Central memory CD8-positive, alpha-beta T cell (primary cell): ENCODE measurements around the gene RAMP3.

ENCODE experiments used
- ATAC-seq: fragments of 150-1000 bp; cut with Tn5 transposase; replicated peaks from 2 replicates; pipeline ENCODE4 v1.10.0; 2022; ENCODE audit warnings: mild to moderate bottlenecking, moderate FRiP score, moderate number of reproducible peaks; ENCODE audit not compliant: poor library complexity, severe bottlenecking; ENCODE audit errors: extremely low read depth
- DNase-seq, 2 donors: peaks; one replicate each; pipeline ENCODE4 v3.0.0; 2021; ENCODE audit warnings: low spot score in 2 of 2
- H3K27ac Mint-ChIP-seq: one replicate; pipeline ENCODE4 v1.8.0; 2022; ENCODE audit warnings: low read depth, mild to moderate bottlenecking, moderate library complexity, mixed read lengths
- H3K27me3 Mint-ChIP-seq: one replicate; pipeline ENCODE4 v1.8.0; 2022; ENCODE audit warnings: mixed read lengths
- H3K36me3 Mint-ChIP-seq: one replicate; pipeline ENCODE4 v1.8.0; 2022; ENCODE audit warnings: mild to moderate bottlenecking, moderate library complexity, mixed read lengths; ENCODE audit not compliant: insufficient read depth
- H3K4me1 Mint-ChIP-seq: one replicate; pipeline ENCODE4 v1.8.0; 2022; ENCODE audit warnings: mixed read lengths
- H3K4me3 Mint-ChIP-seq: one replicate; pipeline ENCODE4 v1.8.0; 2022; ENCODE audit warnings: mild to moderate bottlenecking, moderate library complexity, mixed read lengths
- H3K9me3 Mint-ChIP-seq: one replicate; pipeline ENCODE4 v1.8.0; 2022; ENCODE audit warnings: mixed read lengths

Gene RAMP3

GRCh38 chr7:45138433-45139267 lies 18.9 kb upstream of the RAMP3 start:
- Mint-ChIP-seq H3K4me3 (no peak overlapping the region), H3K4me1 (peaks cover 9% of the 10 kb centered on the region), H3K9me3 (no peaks in the 10 kb centered on the region), H3K36me3 (no peaks in the 10 kb centered on the region), H3K27ac (no peak overlapping the region), H3K27me3 (peaks cover 3% of the 10 kb centered on the region)
- no peak for ATAC-seq
- no peak for DNase-seq

- H3K4me3 Mint-ChIP-seq: no peak overlapping the region
- peaks cover 5% of the 10 kb centered on the region for H3K4me1 Mint-ChIP-seq
- no peak for ATAC-seq
- no peak for DNase-seq
- H3K27me3 Mint-ChIP-seq: peaks cover 24% of the 10 kb centered on the region
- no peaks in the 10 kb centered on the region for H3K36me3 Mint-ChIP-seq
- no peaks in the 10 kb centered on the region for H3K9me3 Mint-ChIP-seq
- no peak overlapping the region for H3K27ac Mint-ChIP-seq
Observed at GRCh38 chr7:45140827-45141226, 16.8 kb upstream of the RAMP3 start.

- ATAC-seq (no peak), DNase-seq (no peak)
- Mint-ChIP-seq H3K36me3 (no peaks in the 10 kb centered on the region), H3K27me3 (peaks cover 48% of the 10 kb centered on the region), H3K27ac (no peak overlapping the region), H3K4me3 (no peak overlapping the region), H3K4me1 (no peaks in the 10 kb centered on the region), H3K9me3 (no peaks in the 10 kb centered on the region)
Observed at GRCh38 chr7:45143616-45144015, 14.0 kb upstream of the RAMP3 start.

- Mint-ChIP-seq H3K9me3 (no peaks in the 10 kb centered on the region), H3K27ac (no peak overlapping the region), H3K4me1 (no peaks in the 10 kb centered on the region), H3K36me3 (no peaks in the 10 kb centered on the region), H3K4me3 (no peak overlapping the region), H3K27me3 (peaks cover 55% of the 10 kb centered on the region)
- ATAC-seq (no peak), DNase-seq (no peak)
Observed at GRCh38 chr7:45145881-45146280, 11.7 kb upstream of the RAMP3 start.

GRCh38 chr7:45146531-45147379 lies 10.8 kb upstream of the RAMP3 start:
- H3K27ac Mint-ChIP-seq: no peak overlapping the region
- DNase-seq (no peak), ATAC-seq (no peak)
- no peaks in the 10 kb centered on the region for H3K4me1 Mint-ChIP-seq
- no peaks in the 10 kb centered on the region for H3K36me3 Mint-ChIP-seq
- no peak overlapping the region for H3K4me3 Mint-ChIP-seq
- H3K9me3 Mint-ChIP-seq: no peaks in the 10 kb centered on the region
- peaks cover 62% of the 10 kb centered on the region for H3K27me3 Mint-ChIP-seq

GRCh38 chr7:45147858-45148652 lies 9.5 kb upstream of the RAMP3 start:
- Mint-ChIP-seq H3K4me1 (no peaks in the 10 kb centered on the region), H3K9me3 (no peaks in the 10 kb centered on the region), H3K4me3 (no peak overlapping the region), H3K36me3 (no peaks in the 10 kb centered on the region), H3K27ac (no peak overlapping the region), H3K27me3 (peaks cover 62% of the 10 kb centered on the region)
- no peak for DNase-seq
- no peak for ATAC-seq

GRCh38 chr7:45148653-45148973 lies 9.0 kb upstream of the RAMP3 start:
- Mint-ChIP-seq H3K9me3 (no peaks in the 10 kb centered on the region), H3K4me3 (no peak overlapping the region), H3K27me3 (peaks cover 60% of the 10 kb centered on the region), H3K36me3 (no peaks in the 10 kb centered on the region), H3K4me1 (no peaks in the 10 kb centered on the region), H3K27ac (no peak overlapping the region)
- no peak for DNase-seq
- no peak for ATAC-seq

- H3K4me3 Mint-ChIP-seq: no peak overlapping the region
- no peaks in the 10 kb centered on the region for H3K9me3 Mint-ChIP-seq
- no peak for ATAC-seq
- H3K27ac Mint-ChIP-seq: no peak overlapping the region
- H3K36me3 Mint-ChIP-seq: no peaks in the 10 kb centered on the region
- DNase-seq: no peak
- H3K27me3 Mint-ChIP-seq: peaks cover 50% of the 10 kb centered on the region
- H3K4me1 Mint-ChIP-seq: no peaks in the 10 kb centered on the region
Observed at GRCh38 chr7:45149606-45150005, 8.0 kb upstream of the RAMP3 start.

- Mint-ChIP-seq H3K27ac (no peak overlapping the region), H3K4me3 (no peak overlapping the region), H3K4me1 (no peaks in the 10 kb centered on the region), H3K9me3 (no peaks in the 10 kb centered on the region), H3K36me3 (no peaks in the 10 kb centered on the region), H3K27me3 (peaks cover 44% of the 10 kb centered on the region)
- no peak for ATAC-seq
- DNase-seq: no peak
Observed at GRCh38 chr7:45150199-45150598, 7.4 kb upstream of the RAMP3 start.

GRCh38 chr7:45151131-45151684 lies 6.4 kb upstream of the RAMP3 start:
- Mint-ChIP-seq H3K27ac (no peak overlapping the region), H3K4me3 (no peak overlapping the region)
- ATAC-seq: no peak

GRCh38 chr7:45151967-45152366 lies 5.6 kb upstream of the RAMP3 start:
- Mint-ChIP-seq H3K9me3 (no peaks in the 10 kb centered on the region), H3K4me1 (no peaks in the 10 kb centered on the region), H3K4me3 (no peak overlapping the region), H3K36me3 (no peaks in the 10 kb centered on the region), H3K27me3 (peaks cover 34% of the 10 kb centered on the region), H3K27ac (no peak overlapping the region)
- DNase-seq: no peak
- no peak for ATAC-seq

More at GRCh38 chr7:45151131-45151684, 6.4 kb upstream of the RAMP3 start:
- Mint-ChIP-seq H3K27me3 (peaks cover 34% of the 10 kb centered on the region), H3K9me3 (no peaks in the 10 kb centered on the region), H3K4me1 (no peaks in the 10 kb centered on the region), H3K36me3 (no peaks in the 10 kb centered on the region)
- no peak for DNase-seq

- Mint-ChIP-seq H3K36me3 (no peaks in the 10 kb centered on the region), H3K4me3 (no peak overlapping the region), H3K4me1 (no peaks in the 10 kb centered on the region), H3K9me3 (no peaks in the 10 kb centered on the region), H3K27me3 (peaks cover 34% of the 10 kb centered on the region), H3K27ac (no peak overlapping the region)
- ATAC-seq (no peak), DNase-seq (no peak)
Observed at GRCh38 chr7:45153233-45153632, 4.4 kb upstream of the RAMP3 start.
